ENCODE results near the gene DNAJC27. TPM values are rescaled to one million over a fixed set of nuclear protein-coding genes. Genes with fewer than 3 reads are reported as not detected.
A peak's percentile ranks its signal among the peaks of the same experiment; 100 is the strongest.

Gene DNAJC27
- total RNA-seq, 4 donors from 2014 or later = 4.0 to 7.6 (median 5.7) TPM

- Histone ChIP-seq H3K27me3 (no peaks in the 10 kb centered on the region), H3K4me3 (no peak overlapping the region), H3K27ac (no peak overlapping the region), H3K36me3 (no peaks in the 10 kb centered on the region), H3K4me1 (peaks cover 3 to 10% (median 4%) of the 10 kb centered on the region in 4 donors), H3K9me3 (no peaks in the 10 kb centered on the region)
- intact Hi-C loops (cut with DNase I; ENCODE audit: low total_unique reads) (no loop called here), in situ Hi-C loops (cut with MboI; ENCODE audit: low pct_ligation_motif_present in 1 of 4, low pct_unique_long_range_greater_than_20kb in 1 of 4, low sequenced_read_pairs in 3 of 4) (no loop called here)
- no peak for TF ChIP-seq CTCF (IDR thresholded peaks at IDR 0.05)
- no peak for TF ChIP-seq POLR2A (IDR thresholded peaks at IDR 0.05)
- no peak for TF ChIP-seq EP300 (IDR thresholded peaks at IDR 0.05; ENCODE audit: low read depth)
- no peak for TF ChIP-seq POLR2AphosphoS5 (IDR thresholded peaks at IDR 0.05)
- DNase-seq = no peak
Measured at GRCh38 chr2:24928036-24928435, 43.7 kb downstream of the DNAJC27 start.

DNA sequence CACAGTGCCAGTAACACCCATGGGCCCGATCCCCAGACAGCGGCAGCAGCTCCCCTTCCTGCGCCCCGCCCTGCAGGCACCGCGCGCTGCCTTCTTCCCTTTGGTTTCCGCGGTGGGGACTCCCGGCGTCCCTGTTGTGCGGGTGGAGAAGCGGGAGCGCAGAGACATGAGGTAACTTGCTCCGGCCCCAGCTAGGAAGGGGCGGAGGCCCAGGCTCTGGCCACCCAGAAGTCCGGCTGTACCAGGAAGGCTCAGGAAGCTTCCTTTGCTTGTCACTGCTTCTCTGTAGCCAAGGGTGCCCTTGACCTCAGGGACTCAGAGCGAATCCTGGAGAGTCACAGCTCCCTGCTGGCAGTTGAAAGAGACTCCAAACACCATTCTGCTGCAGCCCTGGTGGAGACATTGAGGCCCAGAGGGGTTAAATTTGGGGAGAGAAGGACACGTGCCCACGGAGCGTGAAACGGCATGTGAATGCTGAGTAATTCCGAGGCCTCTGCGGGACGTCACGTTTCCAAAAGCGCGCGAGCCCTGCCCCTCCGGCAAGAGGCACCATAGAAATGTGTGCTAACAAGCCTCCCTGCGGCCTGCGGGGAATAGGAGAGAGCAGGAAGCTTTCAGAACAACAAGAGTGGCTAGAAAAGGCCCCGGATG lies 45.0 kb downstream of the DNAJC27 start:
- WGBS, 2 donors (ENCODE audit: low coverage in 1 of 2) = 27 to 30% methylated on average over 8 to 32 of the region's 33 CpGs
- in situ Hi-C loops (cut with MboI; ENCODE audit: low pct_ligation_motif_present in 1 of 4, low pct_unique_long_range_greater_than_20kb in 1 of 4, low sequenced_read_pairs in 3 of 4) = no loop called here
- TF ChIP-seq EP300 (IDR thresholded peaks at IDR 0.05; ENCODE audit: low read depth) = no peak
- no peak for TF ChIP-seq POLR2AphosphoS5 (IDR thresholded peaks at IDR 0.05)
- Histone ChIP-seq H3K27ac (peak overlapping the region; percentile 8 to 53 (median 32)), H3K4me3 (peak overlapping the region in 1 of 4 donors; percentile 33), H3K9me3 (no peaks in the 10 kb centered on the region), H3K36me3 (no peaks in the 10 kb centered on the region), H3K4me1 (peaks cover 3 to 10% (median 4%) of the 10 kb centered on the region in 4 donors), H3K27me3 (no peaks in the 10 kb centered on the region)
- intact Hi-C loops (cut with DNase I; ENCODE audit: low total_unique reads) = no loop called here
- peak; percentile 32 for DNase-seq

DNA sequence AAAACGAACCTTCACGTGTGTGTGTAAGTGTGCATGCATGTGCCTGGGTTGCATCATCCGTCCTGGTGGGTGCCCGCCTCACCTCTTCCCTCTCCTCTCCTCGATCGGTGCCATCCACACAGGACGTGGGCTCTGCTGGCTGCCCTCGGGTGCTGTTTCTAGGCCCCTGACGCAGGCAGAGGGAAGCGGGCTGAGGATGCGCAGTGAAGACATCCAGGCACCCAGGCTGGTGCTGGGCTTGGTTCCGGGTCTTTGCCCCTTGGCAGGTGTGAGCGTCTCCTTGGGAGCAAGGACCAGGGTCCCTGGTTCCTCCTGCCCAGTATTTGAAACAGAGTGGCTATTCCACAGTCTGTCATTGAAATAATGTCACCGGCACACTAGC lies 45.5 kb downstream of the DNAJC27 start:
- no peaks in the 10 kb centered on the region for H3K27me3 ChIP-seq
- no peaks in the 10 kb centered on the region for H3K9me3 ChIP-seq
- no peak for TF ChIP-seq POLR2AphosphoS5 (IDR thresholded peaks at IDR 0.05)
- no peak for TF ChIP-seq CTCF (IDR thresholded peaks at IDR 0.05)
- TF ChIP-seq EP300 (IDR thresholded peaks at IDR 0.05; ENCODE audit: low read depth) = no peak
- TF ChIP-seq POLR2A (IDR thresholded peaks at IDR 0.05) = no peak
- WGBS, 2 donors (ENCODE audit: low coverage in 1 of 2) = 83% methylated on average over 13 of the region's 14 CpGs; no CpG with 5 or more reads in 1 of the 2 donors
- peaks cover 3 to 10% (median 4%) of the 10 kb centered on the region in 4 donors for H3K4me1 ChIP-seq
- peak overlapping the region in 1 of 4 donors; percentile 33 for H3K4me3 ChIP-seq
- in situ Hi-C loops (cut with MboI; ENCODE audit: low pct_ligation_motif_present in 1 of 4, low pct_unique_long_range_greater_than_20kb in 1 of 4, low sequenced_read_pairs in 3 of 4) = no loop called here
- intact Hi-C loops (cut with DNase I; ENCODE audit: low total_unique reads) = no loop called here
- H3K36me3 ChIP-seq = no peaks in the 10 kb centered on the region
- H3K27ac ChIP-seq = peak overlapping the region in 3 of 4 donors; percentile 20 to 53 (median 43)
- no peak for DNase-seq

DNA sequence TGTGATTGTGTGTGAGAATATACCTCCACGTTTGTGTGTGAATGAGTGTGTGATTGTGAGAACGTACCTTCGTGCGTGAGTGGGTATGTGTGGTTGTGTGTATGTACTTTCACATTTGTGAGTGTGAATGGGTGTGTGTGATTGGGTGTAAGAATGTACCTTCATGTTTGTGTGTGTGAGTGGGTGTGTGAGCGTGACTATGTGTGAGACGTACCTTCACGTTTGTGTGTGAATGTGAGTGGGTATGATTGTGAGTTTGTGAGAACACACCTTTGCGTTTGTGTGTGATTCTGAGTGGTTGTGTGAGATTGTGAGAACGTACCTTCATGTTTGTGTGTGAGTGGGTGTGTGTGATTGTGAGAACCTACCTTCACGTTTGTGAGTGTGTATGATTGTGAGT lies 45.9 kb downstream of the DNAJC27 start:
- no peak overlapping the region for H3K27ac ChIP-seq
- 77 to 88% methylated on average over 5 to 10 of the region's 10 CpGs for WGBS, 2 donors (ENCODE audit: low coverage in 1 of 2)
- no peaks in the 10 kb centered on the region for H3K9me3 ChIP-seq
- H3K27me3 ChIP-seq = no peaks in the 10 kb centered on the region
- in situ Hi-C loops (cut with MboI; ENCODE audit: low pct_ligation_motif_present in 1 of 4, low pct_unique_long_range_greater_than_20kb in 1 of 4, low sequenced_read_pairs in 3 of 4) (no loop called here), intact Hi-C loops (cut with DNase I; ENCODE audit: low total_unique reads) (no loop called here)
- peaks cover 3 to 13% (median 6%) of the 10 kb centered on the region in 4 donors for H3K4me1 ChIP-seq
- H3K4me3 ChIP-seq = no peak overlapping the region
- TF ChIP-seq CTCF (IDR thresholded peaks at IDR 0.05) = no peak
- no peak for TF ChIP-seq EP300 (IDR thresholded peaks at IDR 0.05; ENCODE audit: low read depth)
- TF ChIP-seq POLR2AphosphoS5 (IDR thresholded peaks at IDR 0.05) = no peak
- no peak for TF ChIP-seq POLR2A (IDR thresholded peaks at IDR 0.05)
- DNase-seq = no peak
- no peaks in the 10 kb centered on the region for H3K36me3 ChIP-seq

Data from transverse colon (tissue), 4 donors.